Measurements from ENCODE around the gene AVPR1A. TPM values are rescaled to one million over a fixed set of nuclear protein-coding genes. Genes with fewer than 3 reads are reported as not detected.

AVPR1A gene
- total RNA-seq, 1 donor from 2014 or later: not detected

DNA sequence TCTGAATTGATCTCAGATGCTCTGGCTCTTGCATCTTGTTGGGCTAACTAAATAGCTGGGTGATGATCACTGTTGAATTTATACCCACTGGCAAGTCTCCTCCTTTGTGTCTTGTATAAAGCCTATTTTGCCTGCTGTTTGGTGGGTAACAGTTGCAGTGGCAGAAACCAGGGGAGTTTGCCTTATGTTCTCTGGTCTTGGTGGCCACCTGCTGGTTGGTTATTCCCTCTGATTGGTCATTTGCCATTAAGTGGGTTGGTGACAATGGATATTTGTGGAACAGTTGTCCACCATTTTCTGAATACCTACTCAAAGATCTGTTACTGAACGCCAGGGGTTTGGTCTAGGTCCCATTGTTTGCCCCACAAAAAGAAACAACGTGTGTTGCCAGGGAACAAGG lies 52.1 kb downstream of the AVPR1A start:
- ChIA-PET POLR2A (no interaction called here), CTCF (no interaction called here)
- Mint-ChIP-seq H3K27me3 (no peaks in the 10 kb centered on the region), H3K4me3 (no peak overlapping the region), H3K9me3 (no peaks in the 10 kb centered on the region), H3K27ac (no peak overlapping the region), H3K4me1 (no peaks in the 10 kb centered on the region), H3K36me3 (ENCODE audit: low read depth) (no peaks in the 10 kb centered on the region)
- DNase-seq (no peak), ATAC-seq (ENCODE audit: low read depth) (no peak)
- intact Hi-C loops (cut with micrococcal nuclease): no loop called here
- TF ChIP-seq, protein P1, sequence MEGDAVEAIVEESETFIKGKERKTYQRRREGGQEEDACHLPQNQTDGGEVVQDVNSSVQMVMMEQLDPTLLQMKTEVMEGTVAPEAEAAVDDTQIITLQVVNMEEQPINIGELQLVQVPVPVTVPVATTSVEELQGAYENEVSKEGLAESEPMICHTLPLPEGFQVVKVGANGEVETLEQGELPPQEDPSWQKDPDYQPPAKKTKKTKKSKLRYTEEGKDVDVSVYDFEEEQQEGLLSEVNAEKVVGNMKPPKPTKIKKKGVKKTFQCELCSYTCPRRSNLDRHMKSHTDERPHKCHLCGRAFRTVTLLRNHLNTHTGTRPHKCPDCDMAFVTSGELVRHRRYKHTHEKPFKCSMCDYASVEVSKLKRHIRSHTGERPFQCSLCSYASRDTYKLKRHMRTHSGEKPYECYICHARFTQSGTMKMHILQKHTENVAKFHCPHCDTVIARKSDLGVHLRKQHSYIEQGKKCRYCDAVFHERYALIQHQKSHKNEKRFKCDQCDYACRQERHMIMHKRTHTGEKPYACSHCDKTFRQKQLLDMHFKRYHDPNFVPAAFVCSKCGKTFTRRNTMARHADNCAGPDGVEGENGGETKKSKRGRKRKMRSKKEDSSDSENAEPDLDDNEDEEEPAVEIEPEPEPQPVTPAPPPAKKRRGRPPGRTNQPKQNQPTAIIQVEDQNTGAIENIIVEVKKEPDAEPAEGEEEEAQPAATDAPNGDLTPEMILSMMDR (IDR thresholded peaks at IDR 0.05): no peak

DNA sequence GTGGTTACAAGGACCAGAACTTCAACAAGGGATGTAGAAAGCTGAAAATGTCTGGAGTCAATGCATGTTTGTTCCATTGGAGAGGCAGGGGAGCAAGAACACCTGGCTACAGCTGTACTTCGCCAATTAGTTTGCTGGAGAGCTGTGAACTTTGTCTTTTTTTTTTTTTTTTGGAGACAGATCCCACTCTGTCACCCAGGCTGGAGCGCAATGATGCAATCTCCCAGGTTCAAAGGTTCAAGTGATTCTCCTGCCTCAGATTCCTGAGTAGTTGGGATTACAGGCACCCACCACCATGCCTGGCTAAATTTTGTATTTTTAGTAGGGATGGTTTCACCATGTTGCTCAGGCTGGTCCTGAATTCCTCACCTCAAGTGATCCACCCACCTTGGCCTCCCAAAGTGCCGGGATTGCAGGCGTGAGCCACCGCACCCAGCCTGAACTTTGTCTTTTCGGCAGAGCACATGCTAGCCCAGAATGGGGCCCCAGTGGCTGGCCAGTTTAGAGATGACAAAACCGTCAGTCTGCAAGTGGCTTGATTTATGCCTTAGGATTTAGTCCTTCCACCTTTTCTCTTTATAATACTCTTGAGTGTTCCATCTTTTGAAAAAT lies 55.5 kb downstream of the AVPR1A start:
- ATAC-seq (ENCODE audit: low read depth) (no peak), DNase-seq (no peak)
- CTCF ChIA-PET: no interaction called here
- Mint-ChIP-seq H3K9me3 (no peaks in the 10 kb centered on the region), H3K4me3 (no peak overlapping the region), H3K4me1 (no peaks in the 10 kb centered on the region), H3K36me3 (ENCODE audit: low read depth) (no peaks in the 10 kb centered on the region), H3K27me3 (peaks cover 2% of the 10 kb centered on the region), H3K27ac (no peak overlapping the region)
- TF ChIP-seq, protein P1 (IDR thresholded peaks at IDR 0.05): no peak
- intact Hi-C loops (cut with micrococcal nuclease): no loop called here
- POLR2A ChIA-PET: no interaction called here

DNA sequence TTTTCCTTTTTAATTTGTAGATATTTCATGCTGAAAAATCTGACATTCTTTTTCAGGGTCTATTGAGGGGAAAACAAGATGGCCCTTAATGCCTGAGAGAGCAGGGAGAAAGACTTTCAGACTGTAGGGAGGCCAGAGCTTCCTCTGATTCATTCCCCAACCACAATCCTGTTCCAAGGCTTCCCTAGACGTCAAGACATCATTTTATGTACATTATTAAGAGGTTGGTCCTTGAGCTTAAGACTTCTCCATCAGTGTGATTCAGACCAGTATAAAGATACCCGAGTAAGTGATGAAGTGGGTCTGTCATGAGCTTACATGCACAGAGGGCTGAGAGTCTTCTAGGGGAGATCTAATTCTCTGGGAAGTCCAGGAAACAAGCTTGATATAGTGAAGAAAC lies 57.3 kb downstream of the AVPR1A start:
- H3K27me3 Mint-ChIP-seq: peaks cover 6% of the 10 kb centered on the region
- H3K9me3 Mint-ChIP-seq: no peaks in the 10 kb centered on the region
- DNase-seq (no peak), ATAC-seq (ENCODE audit: low read depth) (no peak)
- intact Hi-C loops (cut with micrococcal nuclease): no loop called here
- CTCF ChIA-PET: no interaction called here
- H3K27ac Mint-ChIP-seq: no peak overlapping the region
- no peaks in the 10 kb centered on the region for H3K4me1 Mint-ChIP-seq
- POLR2A ChIA-PET: no interaction called here
- no peaks in the 10 kb centered on the region for H3K36me3 Mint-ChIP-seq (ENCODE audit: low read depth)
- TF ChIP-seq, protein P1 (IDR thresholded peaks at IDR 0.05): no peak
- H3K4me3 Mint-ChIP-seq: no peak overlapping the region

DNA sequence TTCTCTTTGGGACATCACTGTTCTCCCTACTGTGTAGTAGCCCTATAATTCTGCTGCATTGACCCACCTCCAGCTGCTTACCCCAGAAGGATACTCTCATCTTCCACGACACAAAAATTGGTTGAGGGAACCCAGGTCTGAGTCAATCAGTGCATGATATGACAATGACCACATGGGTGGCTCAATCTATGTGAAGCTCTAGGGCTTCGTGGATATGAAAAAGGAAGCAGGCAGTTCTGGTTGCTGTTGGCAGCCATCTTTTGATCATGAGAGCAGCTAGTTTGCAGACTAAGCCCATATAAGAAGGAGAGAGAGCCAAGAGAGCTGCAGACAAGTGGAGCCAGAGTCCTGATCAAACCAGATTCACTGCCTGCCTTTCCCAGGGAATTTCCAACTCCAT lies 57.9 kb downstream of the AVPR1A start:
- CTCF ChIA-PET: no interaction called here
- Mint-ChIP-seq H3K36me3 (ENCODE audit: low read depth) (no peaks in the 10 kb centered on the region), H3K4me3 (no peak overlapping the region), H3K27me3 (peaks cover 6% of the 10 kb centered on the region), H3K27ac (no peak overlapping the region), H3K4me1 (no peaks in the 10 kb centered on the region), H3K9me3 (no peaks in the 10 kb centered on the region)
- TF ChIP-seq, protein P1 (IDR thresholded peaks at IDR 0.05): no peak
- POLR2A ChIA-PET: no interaction called here
- intact Hi-C loops (cut with micrococcal nuclease): no loop called here
- DNase-seq (no peak), ATAC-seq (ENCODE audit: low read depth) (no peak)

Other genes starting within 250 kb of the AVPR1A start
- not detected in 2 replicates for gene PPM1H, start 216.1 kb downstream of the AVPR1A start, total RNA-seq

Measured in activated B cell treated with CpG ODN at 0.5 μM for 24 hours (primary cell).